ENCODE data around the gene GPR89A.
"Not testable (repeated sequence)": the region's sequence is repeated elsewhere in the genome, so short reads cannot be mapped to it uniquely, and the experiment has no call there.

The GPR89A gene

DNA sequence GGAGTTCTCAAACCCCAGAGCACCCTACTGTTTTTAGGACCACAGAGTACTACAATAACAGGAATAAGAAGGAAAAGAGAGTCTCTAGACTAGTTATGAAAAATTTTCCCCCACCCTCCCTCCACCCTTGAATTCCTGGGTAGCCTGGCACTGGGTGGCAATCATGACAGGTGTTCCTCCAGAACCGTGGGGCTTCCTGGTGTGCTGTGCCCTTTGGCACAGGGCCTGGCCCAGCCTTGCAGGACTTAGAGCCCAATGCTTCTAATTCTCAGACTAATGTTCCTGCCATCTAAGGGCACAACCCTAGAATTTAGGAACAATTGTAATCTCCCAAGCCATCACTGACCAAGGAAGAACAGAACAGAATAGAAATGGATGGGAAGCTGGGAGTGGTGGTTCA is 110.0 kb downstream of the GPR89A start:
- DNase-seq (ENCODE audit: low spot score), result no peak

DNA sequence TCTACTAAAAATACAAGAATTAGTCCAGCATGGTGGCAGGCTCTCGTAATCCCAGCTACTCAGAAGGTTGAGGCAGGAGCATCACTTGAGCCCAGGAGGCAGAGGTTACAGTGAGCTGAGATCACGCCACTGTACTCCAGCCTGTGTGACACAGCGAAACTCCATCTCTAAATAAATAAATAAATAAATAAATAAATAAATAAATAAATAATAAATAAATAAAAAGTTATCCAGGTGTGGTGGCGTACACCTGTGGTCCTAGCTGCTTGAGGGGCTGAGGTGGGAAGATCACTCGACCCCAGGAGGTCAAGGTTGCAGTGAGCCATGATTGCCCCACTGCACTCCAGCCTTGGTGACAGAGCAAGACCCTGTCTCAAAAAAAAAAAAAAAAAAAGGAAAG is 110.7 kb downstream of the GPR89A start:
- DNase-seq (ENCODE audit: low spot score), result not testable (repeated sequence)

DNA sequence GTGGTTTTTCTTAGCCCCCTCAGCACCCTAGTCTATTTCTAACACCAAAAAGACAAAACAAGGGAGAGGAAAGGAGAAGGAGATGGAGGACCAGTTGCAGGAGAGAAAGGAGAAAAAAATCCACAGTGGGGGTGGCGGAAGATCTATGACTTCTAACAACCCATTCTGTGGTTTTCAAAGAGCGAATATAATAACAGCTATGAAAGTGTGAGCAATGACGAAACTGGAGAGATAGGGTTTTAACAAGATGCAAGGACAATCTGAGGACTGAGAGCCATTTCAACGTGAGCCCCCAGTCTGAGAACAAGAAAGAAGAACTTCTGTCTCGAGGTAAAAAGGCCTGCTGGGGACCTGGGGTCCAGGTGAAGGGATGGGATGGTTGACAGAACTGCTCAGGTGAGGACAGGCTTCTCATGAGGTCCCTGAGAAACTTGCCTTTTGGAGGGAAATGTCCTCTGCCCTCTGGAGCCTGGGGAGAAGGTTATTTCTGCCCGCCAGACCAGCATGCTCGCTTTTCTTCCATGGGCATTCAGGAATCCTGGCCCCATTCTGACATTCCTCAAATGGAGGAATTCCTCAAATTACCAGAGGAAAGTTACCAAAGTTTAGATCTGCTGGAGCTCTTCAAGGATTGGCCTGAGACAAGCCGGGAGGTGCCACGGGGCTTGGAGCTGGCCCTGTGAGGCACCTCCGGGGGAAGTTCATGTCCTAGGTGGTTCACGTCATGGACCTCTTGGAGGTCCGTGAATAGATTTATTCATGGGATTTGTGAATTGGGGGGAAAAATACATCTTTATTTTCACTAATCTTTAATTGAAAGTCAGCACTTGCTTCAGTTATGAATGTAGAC is 111.7 kb downstream of the GPR89A start, which contains the start of gene CD160:
CD160 (plus strand) TSS at position 270 of the 850 bp plus-strand sequence. CDS start 8,829 bp downstream, outside the sequence.
- DNase-seq (ENCODE audit: low spot score), result no peak

Data from hematopoietic multipotent progenitor cell treated with erythropoietin and hydrocortisone succinate and interleukin-3 and kit ligand, for 15 days (in vitro differentiated cells).